Testis (tissue), 3 donors: ENCODE measurements around the gene PLEKHN1. TPM values are rescaled to one million over a fixed set of nuclear protein-coding genes. Genes with fewer than 3 reads are reported as not detected.

Experiments
- DNase-seq: peaks from one replicate; pipeline ENCODE4 v3.0.0-alpha.2; 2019
- H3K27ac ChIP-seq, 2 donors: fragments of 200-600 bp; sonication (generic); one replicate each; pipeline ENCODE4 v1.5.1; 2019
- H3K27me3 ChIP-seq: fragments of 200-600 bp; sonication (generic); one replicate; pipeline ENCODE4 v1.5.1; 2019
- H3K36me3 ChIP-seq: fragments of 200-600 bp; sonication (generic); one replicate; pipeline ENCODE4 v1.5.1; 2017; ENCODE audit warnings: low read depth; ENCODE audit errors: missing control alignments
- H3K4me1 ChIP-seq: fragments of 200-600 bp; sonication (generic); one replicate; pipeline ENCODE4 v1.5.1; 2019
- H3K4me3 ChIP-seq, 2 donors: fragments of 200-600 bp; sonication (generic); one replicate each; pipeline ENCODE4 v1.5.1; 2017 to 2019
- H3K9me3 ChIP-seq: fragments of 200-600 bp; sonication (generic); one replicate; pipeline ENCODE4 v1.5.1; 2017
- CTCF ChIP-seq, 3 experiments: fragments of 450-650 bp in 2 of 3; fragments of 200-600 bp in 1 of 3; sonication (generic) in 1 of 3; IDR thresholded peaks; one replicate each; pipeline ENCODE4 v1.5.1; 2016 to 2019; ENCODE audit warnings: antibody characterized with exemption in 3 of 3, mild to moderate bottlenecking in 2 of 3, moderate library complexity in 1 of 3
- POLR2A ChIP-seq: fragments of 450-650 bp; IDR thresholded peaks from one replicate; pipeline ENCODE4 v1.6.1; 2017; ENCODE audit warnings: antibody characterized with exemption, mild to moderate bottlenecking, moderate library complexity
- WGBS, 2 donors: methylation state at CpG; one replicate each; pipeline ENCODE4 v1.1.5; 2018; 5-methylcytosine and 5-hydroxymethylcytosine counted together
- intact Hi-C: fragments of 100-400 bp; cut with DNase I; formaldehyde crosslinking; loops from one replicate; pipeline ENCODE4 v1.15.1; 2023; ENCODE audit warnings: low total_unique reads
- polyA plus RNA-seq: library from polyadenylated mRNA; stranded (reverse); fragments of 350-450 nt; fragmentation: Illumina TruSeq; extraction: RNeasy Lipid Tissue Mini Kit (QIAGEN cat#74804); gene quantifications from one replicate; pipeline ENCODE4 v1.2.3, GENCODE V29; 2014; ENCODE audit warnings: low read depth, low replicate concordance; ENCODE audit not compliant: insufficient read depth
- small RNA-seq, 2 donors: library from RNA; depleted of rRNA; stranded (forward); fragments of <200 nt; gene quantifications; one replicate each; pipeline ENCODE3, GENCODE V24; 2016
- total RNA-seq, 2 donors: library from RNA; depleted of rRNA; stranded (reverse); fragments of >200 nt; gene quantifications; one replicate each; pipeline ENCODE4 v1.2.3, GENCODE V29; 2016

PLEKHN1 gene
- total and polyA plus RNA-seq, 3 donors from 2014 or later, result 0.21 to 0.56 (median 0.47) TPM

- Histone ChIP-seq H3K9me3 (no peaks in the 10 kb centered on the region), H3K27me3 (no peaks in the 10 kb centered on the region), H3K36me3 (no peaks in the 10 kb centered on the region), H3K27ac (no peak overlapping the region), H3K4me3 (no peak overlapping the region), H3K4me1 (peaks cover 16% of the 10 kb centered on the region)
- intact Hi-C loops, result no loop called here
- TF ChIP-seq POLR2A, result no peak
- TF ChIP-seq CTCF (IDR thresholded peaks at IDR 0.05), result no peak
- WGBS, 2 donors, result 76 to 85% methylated on average over 12 to 13 of the region's 13 CpGs
- no peak for DNase-seq
Measured at GRCh38 chr1:1023700-1024099, 57.4 kb downstream of the PLEKHN1 start.

- no peak for DNase-seq
- intact Hi-C loops, result no loop called here
- Histone ChIP-seq H3K27me3 (no peaks in the 10 kb centered on the region), H3K27ac (no peak overlapping the region), H3K9me3 (no peaks in the 10 kb centered on the region), H3K36me3 (no peaks in the 10 kb centered on the region), H3K4me3 (no peak overlapping the region), H3K4me1 (peaks cover 16% of the 10 kb centered on the region)
- no peak for TF ChIP-seq POLR2A
- no peak for TF ChIP-seq CTCF (IDR thresholded peaks at IDR 0.05)
- 89 to 96% methylated on average over 9 of the region's 9 CpGs for WGBS, 2 donors
Measured at GRCh38 chr1:1024149-1024770, 58.0 kb downstream of the PLEKHN1 start.

DNA sequence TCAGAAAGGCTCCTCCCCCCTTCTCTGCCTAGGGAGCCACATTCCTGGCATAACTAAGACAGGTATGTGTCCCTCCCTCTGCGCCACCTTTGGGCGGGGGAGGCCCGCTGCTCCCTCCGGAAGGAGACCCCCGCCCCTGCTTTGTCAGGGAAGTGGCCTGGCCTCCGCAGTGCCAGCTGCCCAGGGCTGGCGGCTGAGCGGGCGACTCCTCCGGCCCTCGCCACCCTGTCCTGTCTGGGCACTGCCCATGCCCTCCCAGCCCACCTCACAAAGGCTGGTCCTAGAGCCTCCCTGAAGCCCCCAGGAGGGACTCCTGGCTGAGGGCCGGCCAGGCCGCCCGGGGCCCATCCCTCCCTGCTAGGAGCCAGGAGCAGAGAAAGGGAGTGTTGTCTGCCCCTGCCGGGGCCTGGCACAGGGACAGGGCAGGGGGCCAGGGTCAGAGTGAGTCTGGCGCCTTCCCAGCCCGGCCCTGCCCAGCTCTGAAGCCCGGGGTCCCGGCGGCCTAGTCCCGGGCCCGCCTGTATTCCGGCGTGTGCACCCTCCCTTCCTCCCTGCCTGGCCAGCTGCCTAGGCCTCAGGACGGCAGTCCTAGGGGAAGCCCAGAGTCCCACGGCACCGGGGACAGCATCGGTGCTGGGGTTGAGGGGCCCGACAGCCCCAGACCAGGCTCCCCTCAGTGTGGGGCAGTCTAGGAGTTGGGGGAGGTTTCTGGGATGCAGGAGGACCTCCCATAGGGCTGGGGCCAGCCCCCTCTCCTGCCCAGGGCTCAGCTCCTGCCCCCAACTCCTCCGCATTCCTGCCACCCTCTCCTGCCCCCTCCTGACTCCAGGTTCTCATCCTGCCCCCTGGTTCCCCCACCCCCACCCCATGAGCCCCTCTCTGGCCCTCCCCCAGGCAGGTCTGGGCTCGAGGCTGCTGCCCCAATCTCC is 58.8 kb downstream of the PLEKHN1 start:
- no peak for DNase-seq
- TF ChIP-seq POLR2A, result no peak
- no peak for TF ChIP-seq CTCF (IDR thresholded peaks at IDR 0.05)
- no peaks in the 10 kb centered on the region for H3K36me3 ChIP-seq
- H3K27ac ChIP-seq, result no peak overlapping the region
- no peaks in the 10 kb centered on the region for H3K9me3 ChIP-seq
- intact Hi-C loops, result no loop called here
- peaks cover 16% of the 10 kb centered on the region for H3K4me1 ChIP-seq
- H3K27me3 ChIP-seq, result no peaks in the 10 kb centered on the region
- no peak overlapping the region for H3K4me3 ChIP-seq
- WGBS, 2 donors, result 74 to 77% methylated on average over 5 to 31 of the region's 31 CpGs

Small RNA genes lying within 50 kb of the gene (small RNA-seq; reads per million reads assigned to genes)
- 0 reads per million in 2 donors for gene AL645608.3

Other genes starting within 250 kb of the PLEKHN1 start
- gene SAMD11, start 42.6 kb upstream of the PLEKHN1 start, total RNA-seq, result 10 to 100 TPM; 36.9 to 47.2 TPM
- gene SAMD11, start 42.6 kb upstream of the PLEKHN1 start, polyA plus RNA-seq, result 7.9 TPM
- gene NOC2L, start 7.2 kb upstream of the PLEKHN1 start, total RNA-seq, result 10 to 100 TPM; 82.5 to 94.0 TPM
- gene NOC2L, start 7.2 kb upstream of the PLEKHN1 start, polyA plus RNA-seq, result 78.3 TPM
- gene KLHL17, start 5.9 kb upstream of the PLEKHN1 start, total RNA-seq, result 10 to 100 TPM; 34.9 to 36.4 TPM
- gene KLHL17, start 5.9 kb upstream of the PLEKHN1 start, polyA plus RNA-seq, result 16.0 TPM
- 1 to 10 TPM; 3.2 to 4.9 TPM for gene PERM1, start 15.6 kb downstream of the PLEKHN1 start, total RNA-seq
- gene PERM1, start 15.6 kb downstream of the PLEKHN1 start, polyA plus RNA-seq, result 0.65 TPM
- gene HES4, start 33.6 kb downstream of the PLEKHN1 start, total RNA-seq, result 10 to 100 TPM; 26.4 to 27.5 TPM
- 2.3 TPM for gene HES4, start 33.6 kb downstream of the PLEKHN1 start, polyA plus RNA-seq
- 10 to 100 TPM; 22.8 to 24.0 TPM for gene ISG15, start 47.0 kb downstream of the PLEKHN1 start, total RNA-seq
- gene ISG15, start 47.0 kb downstream of the PLEKHN1 start, polyA plus RNA-seq, result 16.6 TPM
- gene AGRN, start 53.6 kb downstream of the PLEKHN1 start, total RNA-seq, result 100 to 1,000 TPM in 1 of 2 donors, 10 to 100 TPM in 1; 99.4 to 108 TPM
- gene AGRN, start 53.6 kb downstream of the PLEKHN1 start, polyA plus RNA-seq, result 48.9 TPM
- gene RNF223, start 107.8 kb downstream of the PLEKHN1 start, total RNA-seq, result under 1 TPM; 0.19 to 0.31 TPM
- not detected for gene RNF223, start 107.8 kb downstream of the PLEKHN1 start, polyA plus RNA-seq
- gene C1orf159, start 149.6 kb downstream of the PLEKHN1 start, total RNA-seq, result 10 to 100 TPM; 50.7 to 68.3 TPM
- 40.7 TPM for gene C1orf159, start 149.6 kb downstream of the PLEKHN1 start, polyA plus RNA-seq
- gene TTLL10, start 207.4 kb downstream of the PLEKHN1 start, total RNA-seq, result 10 to 100 TPM; 20.4 to 58.0 TPM
- gene TTLL10, start 207.4 kb downstream of the PLEKHN1 start, polyA plus RNA-seq, result 44.9 TPM
- gene TNFRSF18, start 240.1 kb downstream of the PLEKHN1 start, total RNA-seq, result not detected
- 0.67 TPM for gene TNFRSF18, start 240.1 kb downstream of the PLEKHN1 start, polyA plus RNA-seq
- gene TNFRSF4, start 247.7 kb downstream of the PLEKHN1 start, total RNA-seq, result 1 to 10 TPM in 1 of 2 donors, under 1 TPM in 1; 0.87 to 1.4 TPM
- 0.80 TPM for gene TNFRSF4, start 247.7 kb downstream of the PLEKHN1 start, polyA plus RNA-seq